ENCODE data around the gene PKIG. TPM values are rescaled to one million over a fixed set of nuclear protein-coding genes. Genes with fewer than 3 reads are reported as not detected.
A peak's percentile ranks its signal among the peaks of the same experiment; 100 is the strongest.

PKIG gene
- total RNA-seq, 1 donor from 2014 or later, result 42.0 TPM

DNA sequence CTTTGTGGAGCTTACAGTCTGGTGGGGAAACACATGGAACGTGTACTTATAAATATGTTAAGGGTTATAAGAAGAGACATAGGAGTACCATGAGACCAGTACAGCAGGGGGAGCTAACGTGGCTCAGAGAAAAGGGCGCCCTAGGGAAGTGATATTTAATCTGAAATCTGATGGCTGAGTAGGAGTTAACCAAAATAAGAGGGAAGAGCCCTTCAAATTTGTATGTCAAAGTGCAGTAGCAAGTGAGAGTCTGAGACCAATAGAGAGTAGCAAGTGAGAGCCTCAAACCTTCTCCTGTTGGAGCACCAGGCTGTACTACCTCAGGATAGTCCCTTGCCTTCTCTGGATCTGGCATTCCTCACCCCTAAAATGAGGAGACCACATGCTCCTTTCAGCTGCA, 6.1 kb upstream of the PKIG start:
- Mint-ChIP-seq H3K9me3 (ENCODE audit: unreplicated experiment) (no peaks in the 10 kb centered on the region), H3K27me3 (ENCODE audit: unreplicated experiment) (peaks cover 3% of the 10 kb centered on the region), H3K36me3 (ENCODE audit: unreplicated experiment) (no peaks in the 10 kb centered on the region), H3K4me3 (ENCODE audit: unreplicated experiment) (no peak overlapping the region), H3K27ac (ENCODE audit: unreplicated experiment) (no peak overlapping the region), H3K4me1 (ENCODE audit: low read depth, unreplicated experiment) (peaks cover 14% of the 10 kb centered on the region)
- TF ChIP-seq, protein P1, sequence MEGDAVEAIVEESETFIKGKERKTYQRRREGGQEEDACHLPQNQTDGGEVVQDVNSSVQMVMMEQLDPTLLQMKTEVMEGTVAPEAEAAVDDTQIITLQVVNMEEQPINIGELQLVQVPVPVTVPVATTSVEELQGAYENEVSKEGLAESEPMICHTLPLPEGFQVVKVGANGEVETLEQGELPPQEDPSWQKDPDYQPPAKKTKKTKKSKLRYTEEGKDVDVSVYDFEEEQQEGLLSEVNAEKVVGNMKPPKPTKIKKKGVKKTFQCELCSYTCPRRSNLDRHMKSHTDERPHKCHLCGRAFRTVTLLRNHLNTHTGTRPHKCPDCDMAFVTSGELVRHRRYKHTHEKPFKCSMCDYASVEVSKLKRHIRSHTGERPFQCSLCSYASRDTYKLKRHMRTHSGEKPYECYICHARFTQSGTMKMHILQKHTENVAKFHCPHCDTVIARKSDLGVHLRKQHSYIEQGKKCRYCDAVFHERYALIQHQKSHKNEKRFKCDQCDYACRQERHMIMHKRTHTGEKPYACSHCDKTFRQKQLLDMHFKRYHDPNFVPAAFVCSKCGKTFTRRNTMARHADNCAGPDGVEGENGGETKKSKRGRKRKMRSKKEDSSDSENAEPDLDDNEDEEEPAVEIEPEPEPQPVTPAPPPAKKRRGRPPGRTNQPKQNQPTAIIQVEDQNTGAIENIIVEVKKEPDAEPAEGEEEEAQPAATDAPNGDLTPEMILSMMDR (IDR thresholded peaks at IDR 0.05; ENCODE audit: partially characterized antibody, unreplicated experiment), result no peak
- DNase-seq, result no peak

DNA sequence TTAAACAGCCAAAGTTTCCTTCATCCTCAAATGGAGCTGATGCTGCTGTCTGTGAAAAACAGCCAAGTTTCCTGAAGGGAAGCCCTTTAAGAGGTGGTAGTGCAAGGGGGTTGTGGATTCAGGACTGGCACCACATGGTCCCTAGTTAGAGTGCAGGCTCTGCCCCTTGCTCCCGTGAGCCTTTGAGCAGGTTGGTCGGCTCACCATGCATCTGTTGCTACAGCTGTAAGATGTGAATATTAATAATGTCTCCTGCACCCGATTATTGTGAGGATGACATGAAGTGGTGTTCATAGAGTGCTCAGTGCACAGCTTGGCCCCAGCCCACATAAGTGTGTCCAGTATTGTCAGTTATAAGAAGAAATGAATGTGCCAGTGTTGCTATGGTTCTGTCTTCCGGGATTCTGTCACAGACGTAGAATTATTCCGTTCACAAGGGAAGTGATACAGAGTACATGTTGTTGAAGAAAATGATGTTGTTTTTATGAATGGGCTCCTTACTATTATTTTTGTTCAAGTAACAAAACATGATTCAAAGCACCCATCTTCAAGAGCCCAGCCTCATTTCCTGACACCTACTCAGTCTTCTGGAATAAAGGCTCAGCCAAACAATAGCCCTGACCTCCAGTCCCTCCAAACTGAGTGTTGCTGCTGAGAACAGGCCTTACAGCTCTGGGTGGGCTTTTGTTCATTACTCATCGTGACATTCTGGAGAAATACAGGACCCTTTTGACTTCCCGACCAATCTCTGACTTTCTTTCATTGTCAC, 2.9 kb upstream of the PKIG start:
- no peak overlapping the region for H3K27ac Mint-ChIP-seq (ENCODE audit: unreplicated experiment)
- H3K9me3 Mint-ChIP-seq (ENCODE audit: unreplicated experiment), result no peaks in the 10 kb centered on the region
- TF ChIP-seq, protein P1 (IDR thresholded peaks at IDR 0.05; ENCODE audit: partially characterized antibody, unreplicated experiment), result no peak
- H3K4me1 Mint-ChIP-seq (ENCODE audit: low read depth, unreplicated experiment), result peaks cover 20% of the 10 kb centered on the region
- no peak for DNase-seq
- H3K27me3 Mint-ChIP-seq (ENCODE audit: unreplicated experiment), result peaks cover 3% of the 10 kb centered on the region
- H3K36me3 Mint-ChIP-seq (ENCODE audit: unreplicated experiment), result no peaks in the 10 kb centered on the region
- H3K4me3 Mint-ChIP-seq (ENCODE audit: unreplicated experiment), result peak overlapping the region; percentile 11

DNA sequence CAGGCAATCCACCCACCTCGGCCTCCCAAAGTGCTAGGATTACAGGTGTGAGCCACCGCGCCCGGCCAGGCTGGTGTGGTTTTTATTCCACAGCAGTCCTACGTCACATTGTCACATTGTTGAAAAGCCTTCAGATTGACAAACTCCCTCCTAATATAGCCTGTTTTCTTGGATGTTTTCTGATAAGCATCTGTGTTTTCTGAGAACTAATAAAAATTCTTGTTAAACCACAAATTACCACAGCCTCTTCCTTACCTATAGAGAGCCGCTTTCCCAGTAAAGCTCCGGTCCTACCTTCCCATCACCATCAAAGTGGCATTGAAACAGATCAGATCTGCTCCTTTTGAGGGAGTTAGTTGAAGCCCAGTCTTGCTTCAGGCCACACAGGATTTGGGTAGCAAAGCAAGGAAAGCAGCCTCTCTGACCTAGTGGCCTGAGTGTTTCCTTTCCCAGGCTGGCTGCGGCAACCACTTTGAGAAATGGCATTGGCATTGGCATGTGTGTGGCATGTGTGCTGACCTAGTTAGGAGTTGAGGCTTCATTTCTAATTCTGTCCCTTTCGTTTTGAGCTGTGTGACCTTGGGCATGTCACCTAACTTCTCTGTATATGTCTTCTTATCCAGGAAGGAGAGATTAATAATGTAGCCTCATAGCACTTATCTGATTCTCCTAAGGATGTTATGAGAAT, 1.7 kb upstream of the PKIG start:
- Mint-ChIP-seq H3K4me3 (ENCODE audit: unreplicated experiment) (no peak overlapping the region), H3K27me3 (ENCODE audit: unreplicated experiment) (peaks cover 3% of the 10 kb centered on the region), H3K9me3 (ENCODE audit: unreplicated experiment) (no peaks in the 10 kb centered on the region), H3K36me3 (ENCODE audit: unreplicated experiment) (no peaks in the 10 kb centered on the region), H3K27ac (ENCODE audit: unreplicated experiment) (no peak overlapping the region), H3K4me1 (ENCODE audit: low read depth, unreplicated experiment) (peaks cover 22% of the 10 kb centered on the region)
- no peak for DNase-seq
- TF ChIP-seq, protein P1 (IDR thresholded peaks at IDR 0.05; ENCODE audit: partially characterized antibody, unreplicated experiment), result no peak

DNA sequence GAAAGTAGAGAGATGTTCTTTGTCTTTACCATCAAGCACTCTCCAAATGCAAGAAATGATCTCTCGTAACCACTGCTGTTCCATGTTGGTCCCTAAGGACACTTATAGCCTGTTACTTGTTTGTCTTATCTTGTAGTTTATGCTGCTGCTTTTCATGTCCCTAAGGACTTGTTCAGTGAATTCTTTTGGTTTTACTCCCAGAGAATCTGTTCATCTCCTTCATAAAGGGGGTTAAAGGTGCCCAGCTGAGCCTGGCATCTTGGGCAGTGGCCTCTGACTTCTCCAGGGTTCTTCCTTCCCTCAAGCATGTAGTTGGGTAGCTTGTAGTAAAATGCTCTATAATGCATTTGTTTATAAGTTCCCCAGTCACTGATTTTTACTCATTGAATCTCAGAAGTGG, 864 bp upstream of the PKIG start:
- H3K9me3 Mint-ChIP-seq (ENCODE audit: unreplicated experiment), result no peaks in the 10 kb centered on the region
- TF ChIP-seq, protein P1 (IDR thresholded peaks at IDR 0.05; ENCODE audit: partially characterized antibody, unreplicated experiment), result no peak
- no peak for DNase-seq
- peaks cover 17% of the 10 kb centered on the region for H3K4me1 Mint-ChIP-seq (ENCODE audit: low read depth, unreplicated experiment)
- no peak overlapping the region for H3K4me3 Mint-ChIP-seq (ENCODE audit: unreplicated experiment)
- H3K27ac Mint-ChIP-seq (ENCODE audit: unreplicated experiment), result no peak overlapping the region
- H3K36me3 Mint-ChIP-seq (ENCODE audit: unreplicated experiment), result no peaks in the 10 kb centered on the region
- no peaks in the 10 kb centered on the region for H3K27me3 Mint-ChIP-seq (ENCODE audit: unreplicated experiment)

DNA sequence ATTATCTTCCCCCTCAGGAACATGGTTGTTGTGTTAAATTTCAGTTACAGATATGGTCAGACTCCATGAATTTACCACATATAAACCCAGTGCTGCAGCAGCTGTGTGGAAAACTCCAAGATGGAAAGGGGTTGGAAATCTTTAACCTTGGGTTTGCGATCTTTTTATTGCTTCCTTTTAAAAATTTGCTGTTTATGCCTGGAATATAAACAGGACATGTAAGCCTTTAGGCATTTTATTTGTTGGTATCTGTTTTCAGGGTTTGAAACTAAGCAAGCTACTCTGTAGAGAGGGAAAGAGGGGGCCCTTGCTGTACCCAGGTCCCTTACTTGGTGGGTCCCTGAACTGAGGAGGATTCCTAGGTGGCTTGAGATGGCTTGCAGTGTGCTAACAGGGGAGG, 778 bp downstream of the PKIG start:
- H3K27ac Mint-ChIP-seq (ENCODE audit: unreplicated experiment), result no peak overlapping the region
- H3K36me3 Mint-ChIP-seq (ENCODE audit: unreplicated experiment), result no peaks in the 10 kb centered on the region
- peaks cover 17% of the 10 kb centered on the region for H3K4me1 Mint-ChIP-seq (ENCODE audit: low read depth, unreplicated experiment)
- TF ChIP-seq, protein P1 (IDR thresholded peaks at IDR 0.05; ENCODE audit: partially characterized antibody, unreplicated experiment), result no peak
- no peaks in the 10 kb centered on the region for H3K27me3 Mint-ChIP-seq (ENCODE audit: unreplicated experiment)
- DNase-seq, result no peak
- H3K9me3 Mint-ChIP-seq (ENCODE audit: unreplicated experiment), result no peaks in the 10 kb centered on the region
- H3K4me3 Mint-ChIP-seq (ENCODE audit: unreplicated experiment), result no peak overlapping the region

Measured in glutamatergic neuron (in vitro differentiated cells).